Transverse colon (tissue), 3 donors: Measurements from ENCODE around the gene MT1B.

Source experiments
- CTCF ChIP-seq, 5 experiments: fragments of 200-600 bp in 3 of 5; fragments of 450-650 bp in 2 of 5; sonication (generic) in 3 of 5; IDR thresholded peaks; 1 replicate in 2 of 5; 2 replicates in 3 of 5; pipeline ENCODE4 v1.5.1; 2016 to 2017; ENCODE audit warnings: antibody characterized with exemption in 5 of 5, inconsistent platforms in 3 of 5, mild to moderate bottlenecking in 2 of 5, moderate library complexity in 1 of 5
- EP300 ChIP-seq: sonication (generic); formaldehyde crosslinking; IDR thresholded peaks from one replicate; pipeline ENCODE4 v1.6.1; 2017; ENCODE audit warnings: antibody characterized with exemption, low read depth
- POLR2A ChIP-seq: fragments of 450-650 bp; IDR thresholded peaks from one replicate; pipeline ENCODE4 v1.6.1; 2016; ENCODE audit warnings: antibody characterized with exemption, mild to moderate bottlenecking, moderate library complexity

GRCh38 chr16:56682703-56683397, 31.2 kb downstream of the MT1B start:
- TF ChIP-seq CTCF (IDR thresholded peaks at IDR 0.05) (no peak), POLR2A (no peak), EP300 (no peak)
